Measurements from ENCODE around the gene HLA-DQA1.
"Not testable (repeated sequence)": the region's sequence is repeated elsewhere in the genome, so short reads cannot be mapped to it uniquely, and the experiment has no call there.

HLA-DQA1 gene

DNA sequence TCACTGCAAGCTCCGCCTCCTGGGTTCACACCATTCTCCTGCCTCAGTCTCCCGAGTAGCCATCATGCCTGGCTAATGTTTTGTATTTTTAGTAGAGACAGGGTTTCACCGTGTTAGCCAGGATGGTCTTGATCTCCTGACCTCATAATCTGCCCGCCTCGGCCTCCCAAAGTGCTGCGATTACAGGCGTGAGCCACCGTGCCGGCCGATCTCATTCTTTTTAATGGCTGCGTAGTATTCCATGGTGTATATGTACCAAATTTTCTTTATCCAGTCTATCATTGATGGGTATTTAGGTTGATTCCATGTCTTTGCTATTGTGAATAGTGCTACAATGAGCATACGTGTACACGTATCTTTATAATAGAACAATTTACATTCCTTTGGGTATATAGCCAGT lies 7.4 kb upstream of the HLA-DQA1 start:
- H3K9me3 Mint-ChIP-seq; H3K27me3 Mint-ChIP-seq; DNase-seq (ENCODE audit: low spot score in 2 of 2); ATAC-seq (ENCODE audit: low read depth): not testable (repeated sequence)
- Mint-ChIP-seq H3K36me3 (peaks cover 23% of the 10 kb centered on the region), H3K27ac (peak overlapping the region; percentile 99), H3K4me1 (peaks cover 61% of the 10 kb centered on the region), H3K4me3 (peak overlapping the region; percentile 53)

DNA sequence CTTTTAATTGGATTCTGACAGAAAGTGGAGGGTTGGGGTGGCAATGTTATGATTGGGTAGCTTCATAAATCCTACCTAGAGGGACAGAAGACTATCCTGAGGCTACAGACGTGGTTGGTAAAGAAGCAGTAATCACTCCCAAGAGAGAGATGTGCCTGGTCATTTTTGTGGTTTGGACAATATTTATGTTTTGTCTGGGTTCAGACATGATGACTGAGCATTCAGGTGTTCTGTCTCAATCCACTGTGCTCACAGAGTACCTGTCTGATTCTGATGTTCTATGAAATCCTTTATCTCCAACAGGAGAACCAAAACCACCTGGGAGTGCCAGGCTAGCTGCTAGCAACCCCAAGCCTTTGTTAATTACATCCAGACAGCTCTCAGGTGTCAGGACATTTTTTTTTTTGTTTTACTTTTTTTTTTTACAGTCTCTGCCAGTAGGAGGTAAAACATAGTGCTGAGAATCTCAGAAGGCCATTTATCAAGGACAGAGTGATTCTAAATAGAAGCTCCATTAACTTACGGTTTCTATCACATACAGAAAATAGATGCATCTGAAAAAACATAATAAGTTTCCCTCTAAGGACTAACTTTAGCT lies 1.6 kb upstream of the HLA-DQA1 start:
- Mint-ChIP-seq H3K4me1 (peaks cover 59% of the 10 kb centered on the region), H3K27ac (peak overlapping the region; percentile 99), H3K9me3 (no peaks in the 10 kb centered on the region), H3K4me3 (peak overlapping the region; percentile 55), H3K27me3 (no peaks in the 10 kb centered on the region), H3K36me3 (peaks cover 41% of the 10 kb centered on the region)
- DNase-seq (ENCODE audit: low spot score in 2 of 2) (no peak), ATAC-seq (ENCODE audit: low read depth) (no peak)

DNA sequence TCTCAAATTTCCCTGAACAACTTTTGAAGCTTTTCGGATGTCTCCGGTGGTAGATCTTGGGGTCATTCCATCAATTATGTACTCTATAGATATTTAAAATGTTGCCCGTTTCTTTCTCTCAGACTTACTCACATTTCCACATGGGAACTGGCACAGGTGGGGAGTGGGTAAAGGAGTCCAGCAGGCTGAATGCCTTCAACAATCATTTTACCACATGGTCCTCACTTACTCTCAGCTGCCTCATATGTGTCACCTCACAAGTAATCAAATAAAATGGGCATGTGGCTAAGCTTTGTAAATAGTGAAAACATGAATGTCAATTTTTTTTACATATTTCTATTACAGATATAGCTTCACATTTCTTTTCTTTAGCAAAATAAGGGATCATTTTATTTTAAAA lies 677 bp downstream of the HLA-DQA1 start:
- H3K36me3 Mint-ChIP-seq = peaks cover 55% of the 10 kb centered on the region
- H3K4me1 Mint-ChIP-seq = peaks cover 70% of the 10 kb centered on the region
- DNase-seq (ENCODE audit: low spot score in 2 of 2) = peak in 1 of 2 donors; percentile 56
- peak overlapping the region; percentile 92 for H3K4me3 Mint-ChIP-seq
- ATAC-seq (ENCODE audit: low read depth) = peak; percentile 13
- peak overlapping the region; percentile 99 for H3K27ac Mint-ChIP-seq
- H3K9me3 Mint-ChIP-seq = no peaks in the 10 kb centered on the region
- no peaks in the 10 kb centered on the region for H3K27me3 Mint-ChIP-seq

GRCh38 chr6:32638532-32639219 lies 1.5 kb downstream of the HLA-DQA1 start:
- Mint-ChIP-seq H3K27ac (peak overlapping the region; percentile 99), H3K27me3 (no peaks in the 10 kb centered on the region), H3K36me3 (peaks cover 61% of the 10 kb centered on the region), H3K4me3 (peak overlapping the region; percentile 92), H3K9me3 (no peaks in the 10 kb centered on the region), H3K4me1 (peaks cover 74% of the 10 kb centered on the region)
- DNase-seq (ENCODE audit: low spot score in 2 of 2) = no peak
- ATAC-seq (ENCODE audit: low read depth) = peak; percentile 33

GRCh38 chr6:32639440-32640394 lies 2.5 kb downstream of the HLA-DQA1 start:
- H3K27ac Mint-ChIP-seq = peak overlapping the region; percentile 99
- DNase-seq (ENCODE audit: low spot score in 2 of 2) (no peak), ATAC-seq (ENCODE audit: low read depth) (no peak)

GRCh38 chr6:32641122-32641521 lies 3.9 kb downstream of the HLA-DQA1 start:
- Mint-ChIP-seq H3K9me3 (no peaks in the 10 kb centered on the region), H3K4me1 (peaks cover 65% of the 10 kb centered on the region), H3K27ac (peak overlapping the region; percentile 99), H3K36me3 (peaks cover 66% of the 10 kb centered on the region), H3K27me3 (no peaks in the 10 kb centered on the region), H3K4me3 (peak overlapping the region; percentile 81)
- no peak for DNase-seq (ENCODE audit: low spot score in 2 of 2)
- ATAC-seq (ENCODE audit: low read depth) = no peak

More at GRCh38 chr6:32639440-32640394, 2.5 kb downstream of the HLA-DQA1 start:
- H3K36me3 Mint-ChIP-seq = peaks cover 63% of the 10 kb centered on the region
- H3K27me3 Mint-ChIP-seq = no peaks in the 10 kb centered on the region
- peaks cover 71% of the 10 kb centered on the region for H3K4me1 Mint-ChIP-seq
- H3K9me3 Mint-ChIP-seq = no peaks in the 10 kb centered on the region
- H3K4me3 Mint-ChIP-seq = peak overlapping the region; percentile 90

GRCh38 chr6:32641785-32642719 lies 4.8 kb downstream of the HLA-DQA1 start:
- Mint-ChIP-seq H3K4me3 (peak overlapping the region; percentile 81), H3K36me3 (peaks cover 68% of the 10 kb centered on the region), H3K4me1 (peaks cover 60% of the 10 kb centered on the region), H3K27ac (peak overlapping the region; percentile 99)
- H3K27me3 Mint-ChIP-seq; DNase-seq (ENCODE audit: low spot score in 2 of 2); ATAC-seq (ENCODE audit: low read depth); H3K9me3 Mint-ChIP-seq: not testable (repeated sequence)

GRCh38 chr6:32642720-32643106 lies 5.5 kb downstream of the HLA-DQA1 start:
- peaks cover 57% of the 10 kb centered on the region for H3K4me1 Mint-ChIP-seq
- H3K9me3 Mint-ChIP-seq = peaks cover 2% of the 10 kb centered on the region

DNA sequence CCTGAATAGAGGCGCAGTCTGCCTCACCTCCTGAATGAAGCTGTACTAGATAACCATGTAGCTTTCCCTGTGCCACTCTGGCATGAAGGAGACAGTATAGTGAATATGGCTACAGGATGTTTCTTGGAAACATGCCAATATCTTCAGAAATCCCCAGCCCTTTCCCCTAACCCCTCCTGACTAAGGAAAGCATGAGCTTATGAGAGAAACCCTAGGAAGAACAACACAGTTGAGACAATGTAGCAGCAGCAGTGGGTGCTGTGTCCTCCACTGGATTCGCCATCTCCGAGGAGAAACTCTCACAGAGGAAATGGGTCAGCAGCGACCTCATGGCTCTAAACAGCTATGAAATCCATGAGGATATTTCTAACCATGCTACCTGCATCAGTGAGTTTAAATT lies 6.7 kb downstream of the HLA-DQA1 start:
- H3K4me3 Mint-ChIP-seq = no peak overlapping the region
- peak overlapping the region; percentile 99 for H3K27ac Mint-ChIP-seq
- peaks cover 58% of the 10 kb centered on the region for H3K36me3 Mint-ChIP-seq
- DNase-seq (ENCODE audit: low spot score in 2 of 2) (no peak), ATAC-seq (ENCODE audit: low read depth) (no peak)
- H3K9me3 Mint-ChIP-seq = peaks cover 2% of the 10 kb centered on the region
- peaks cover 52% of the 10 kb centered on the region for H3K4me1 Mint-ChIP-seq
- no peaks in the 10 kb centered on the region for H3K27me3 Mint-ChIP-seq

More at GRCh38 chr6:32642720-32643106, 5.5 kb downstream of the HLA-DQA1 start:
- Mint-ChIP-seq H3K36me3 (peaks cover 65% of the 10 kb centered on the region), H3K27ac (peak overlapping the region; percentile 99), H3K4me3 (peak overlapping the region; percentile 81), H3K27me3 (no peaks in the 10 kb centered on the region)
- DNase-seq (ENCODE audit: low spot score in 2 of 2) = no peak
- ATAC-seq (ENCODE audit: low read depth) = no peak

DNA sequence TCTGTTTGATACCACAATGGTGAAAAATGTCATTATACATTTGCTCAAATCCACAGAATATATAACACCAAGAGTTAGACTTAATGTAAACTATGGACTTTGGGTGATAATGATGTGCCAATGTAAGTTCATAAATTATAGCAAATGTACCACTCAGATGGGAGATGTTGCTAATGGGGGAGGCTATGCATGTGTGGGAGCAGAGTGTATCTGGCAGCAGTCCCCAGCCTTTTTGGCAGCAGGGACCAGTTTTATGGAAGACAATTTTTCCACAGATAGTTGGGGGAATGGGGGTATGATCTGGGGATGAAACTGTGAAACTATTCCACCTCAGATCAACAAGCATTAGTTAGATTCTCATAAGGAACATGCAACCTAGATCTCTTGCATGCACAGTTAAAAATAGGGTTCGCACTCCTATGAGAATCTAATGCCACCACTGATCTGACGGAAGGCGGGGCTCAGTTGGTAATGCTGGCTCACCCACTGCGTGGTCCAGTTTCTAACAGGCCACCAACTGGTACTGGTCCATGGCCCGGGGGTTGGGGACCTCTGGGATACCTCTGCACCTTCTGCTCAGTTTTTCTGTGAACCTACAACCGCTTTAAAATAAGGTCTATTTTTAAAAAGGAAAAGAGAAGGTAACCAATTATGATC lies 8.0 kb downstream of the HLA-DQA1 start:
- ATAC-seq (ENCODE audit: low read depth) (no peak), DNase-seq (ENCODE audit: low spot score in 2 of 2) (no peak)
- peaks cover 48% of the 10 kb centered on the region for H3K36me3 Mint-ChIP-seq
- no peak overlapping the region for H3K4me3 Mint-ChIP-seq
- peaks cover 2% of the 10 kb centered on the region for H3K9me3 Mint-ChIP-seq
- no peaks in the 10 kb centered on the region for H3K27me3 Mint-ChIP-seq
- H3K4me1 Mint-ChIP-seq = peaks cover 43% of the 10 kb centered on the region
- peak overlapping the region; percentile 66 for H3K27ac Mint-ChIP-seq

DNA sequence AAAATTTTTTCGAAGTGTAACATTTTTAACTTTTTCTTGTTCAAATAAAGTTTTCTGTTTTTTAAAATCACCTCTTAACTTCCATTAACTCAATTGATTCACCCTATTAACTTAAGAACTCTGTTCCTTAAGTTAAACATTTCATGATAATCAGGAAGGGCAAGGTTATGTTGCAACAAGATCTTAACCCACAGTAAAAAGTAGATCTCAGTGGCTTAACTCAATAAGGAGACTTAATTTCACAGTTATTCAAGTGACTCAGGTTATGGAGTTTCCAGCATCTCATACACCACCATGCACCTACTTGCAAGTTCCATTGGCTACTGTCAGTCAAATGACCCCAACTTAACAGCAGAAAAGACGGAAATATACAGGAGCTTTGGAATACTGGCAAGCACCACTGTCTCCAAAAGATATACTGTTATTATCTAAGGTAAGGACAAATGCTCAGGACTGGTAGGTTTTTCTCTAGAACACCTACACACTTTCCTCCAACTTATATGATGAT lies 18.1 kb downstream of the HLA-DQA1 start:
- DNase-seq (ENCODE audit: low spot score in 2 of 2) (no peak), ATAC-seq (ENCODE audit: low read depth) (no peak)
- peaks cover 29% of the 10 kb centered on the region for H3K36me3 Mint-ChIP-seq
- H3K4me3 Mint-ChIP-seq = no peak overlapping the region
- peaks cover 38% of the 10 kb centered on the region for H3K4me1 Mint-ChIP-seq
- peaks cover 2% of the 10 kb centered on the region for H3K9me3 Mint-ChIP-seq
- no peak overlapping the region for H3K27ac Mint-ChIP-seq
- no peaks in the 10 kb centered on the region for H3K27me3 Mint-ChIP-seq

DNA sequence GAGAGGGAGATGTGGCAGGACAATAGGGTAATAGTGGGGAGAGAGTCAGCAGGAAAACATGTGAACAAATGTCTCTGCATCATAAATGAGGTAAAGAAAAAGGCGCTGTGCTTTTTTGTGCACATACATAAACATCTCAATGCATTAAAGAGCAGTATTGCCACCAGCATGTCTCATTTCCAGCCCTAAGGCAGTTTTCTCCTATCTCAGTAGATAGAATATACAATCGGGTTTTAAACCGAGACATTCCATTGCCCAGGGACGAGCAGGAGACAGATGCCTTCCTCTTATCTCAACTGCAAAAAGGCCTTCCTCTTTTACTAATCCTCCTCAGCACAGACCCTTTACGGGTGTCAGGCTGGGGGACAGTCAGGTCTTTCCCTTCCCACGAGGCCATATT lies 20.1 kb downstream of the HLA-DQA1 start:
- not testable (repeated sequence) for DNase-seq (ENCODE audit: low spot score in 2 of 2); H3K9me3 Mint-ChIP-seq; H3K27me3 Mint-ChIP-seq; ATAC-seq (ENCODE audit: low read depth)
- Mint-ChIP-seq H3K27ac (peak overlapping the region; percentile 84), H3K4me1 (peaks cover 56% of the 10 kb centered on the region), H3K4me3 (peak overlapping the region; percentile 46), H3K36me3 (peaks cover 45% of the 10 kb centered on the region)

Measured in memory B cell (primary cell).